M059J (cell line): Measurements from ENCODE around the gene PCMTD2. TPM values are rescaled to one million over a fixed set of nuclear protein-coding genes. Genes with fewer than 3 reads are reported as not detected.

Experiments
- DNase-seq: peaks from one replicate; pipeline ENCODE4 v3.0.0-alpha.2; 2012; ENCODE audit warnings: low read depth
- total RNA-seq: library from RNA; depleted of rRNA; stranded (reverse); fragments of >200 nt; shearing (Covaris generic); gene quantifications from 2 replicates; pipeline ENCODE4 v1.2.3, GENCODE V29; 2014

The PCMTD2 gene
- total RNA-seq, 1 experiment from 2014 or later: 28.6 TPM

DNA sequence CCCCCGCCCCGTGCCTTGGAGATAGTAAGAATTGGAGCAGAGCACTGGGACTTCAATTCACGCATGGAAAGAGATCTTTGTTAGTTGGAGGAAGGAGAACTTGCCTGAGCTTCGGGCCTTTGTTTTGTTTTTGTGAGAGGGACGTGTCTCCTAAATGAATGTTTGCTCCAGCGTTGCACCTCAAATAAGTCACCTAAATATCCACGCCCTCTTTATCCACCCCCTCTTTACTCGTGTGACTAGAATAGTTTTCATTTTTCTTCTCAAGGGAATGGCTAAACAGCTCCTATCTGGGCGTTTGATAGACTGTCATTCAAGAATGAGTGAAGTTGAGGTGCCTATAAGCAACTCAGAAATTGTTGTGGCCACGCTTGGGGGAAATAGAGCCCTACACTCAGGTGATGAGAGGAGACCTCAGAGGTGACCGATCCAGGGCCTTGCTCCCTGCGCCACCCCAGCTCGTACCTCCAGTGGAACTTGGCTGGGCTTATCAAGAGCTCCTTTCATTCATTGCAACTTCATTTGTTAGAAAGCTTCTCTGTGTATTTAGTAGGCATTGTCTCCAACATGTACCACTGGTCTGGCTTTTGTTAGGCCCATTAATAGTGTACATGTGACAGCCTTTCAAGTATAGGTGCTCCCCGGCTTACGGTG is 861 bp downstream of the PCMTD2 start:
- no peak for DNase-seq

DNA sequence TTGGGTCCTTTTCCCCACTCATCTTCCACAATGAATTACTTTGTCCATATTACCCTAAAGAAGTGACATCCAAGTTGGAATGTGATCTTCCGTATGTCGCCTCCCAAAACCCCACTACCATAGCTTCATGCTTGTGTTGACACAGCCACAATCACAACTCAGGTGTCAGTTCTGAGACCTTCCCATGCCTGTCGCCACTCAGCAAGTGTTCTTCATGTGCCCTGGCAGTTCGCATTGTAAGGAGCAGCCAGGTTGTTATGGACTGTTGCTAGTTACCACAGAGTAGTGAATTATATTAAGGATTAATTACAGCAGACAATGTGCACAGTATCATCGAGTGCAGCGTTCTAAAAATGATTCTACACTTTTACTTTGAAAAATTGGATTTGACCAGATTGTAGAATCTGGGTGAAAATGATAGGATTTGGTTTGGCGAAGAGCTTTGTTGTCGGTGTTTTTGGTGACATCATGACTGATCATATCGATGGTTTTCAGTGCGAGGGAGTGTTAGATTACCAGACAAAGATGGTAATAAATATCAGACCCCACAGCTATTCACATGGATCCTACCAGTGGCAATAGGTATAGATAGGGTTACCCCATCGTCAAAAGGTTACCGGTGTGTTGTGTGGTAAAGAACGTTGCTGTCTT is 1.7 kb downstream of the PCMTD2 start:
- DNase-seq: no peak

GRCh38 chr20:64258071-64258823 is 2.7 kb downstream of the PCMTD2 start:
- DNase-seq: no peak

DNA sequence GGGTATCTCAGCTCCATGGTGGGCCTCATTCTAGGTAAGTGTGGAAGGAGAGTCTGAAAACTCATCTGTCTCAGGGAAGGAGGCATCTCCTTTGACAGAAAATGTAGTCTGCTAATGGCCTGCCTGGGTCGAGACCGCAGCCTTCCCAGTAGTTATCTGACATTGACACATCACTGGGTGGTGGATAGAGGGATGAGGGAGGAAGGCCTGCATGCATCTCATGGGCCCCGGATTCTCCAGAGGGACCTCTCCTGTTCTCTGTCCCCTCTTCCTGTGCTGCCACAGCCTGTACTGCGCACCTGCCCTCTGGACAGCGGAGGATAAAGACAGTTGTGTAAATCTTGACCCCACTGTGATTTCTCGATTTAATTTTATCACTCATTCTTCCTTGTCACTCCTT is 4.7 kb downstream of the PCMTD2 start:
- DNase-seq: no peak

DNA sequence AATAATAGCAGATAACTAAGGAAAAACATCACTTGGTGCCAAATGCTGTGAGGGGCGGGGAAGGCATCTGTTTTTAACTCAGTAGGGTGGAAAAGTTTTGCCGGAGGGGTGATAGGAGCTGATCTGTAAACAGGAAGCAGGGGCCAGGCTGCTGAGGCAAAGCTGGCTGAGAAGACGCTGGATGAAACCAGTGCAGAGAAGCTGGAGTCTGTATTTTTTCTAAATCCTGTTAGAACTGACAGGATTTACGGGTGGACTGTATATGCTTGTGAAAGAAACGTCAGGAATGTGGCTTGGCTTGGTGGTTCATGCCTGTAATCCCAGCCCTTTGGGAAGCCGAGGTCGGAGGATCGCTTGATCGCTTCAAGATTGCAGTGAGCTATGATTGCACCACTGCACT is 5.6 kb downstream of the PCMTD2 start:
- DNase-seq: no peak

GRCh38 chr20:64264091-64264490 is 8.5 kb downstream of the PCMTD2 start:
- DNase-seq: no peak

DNA sequence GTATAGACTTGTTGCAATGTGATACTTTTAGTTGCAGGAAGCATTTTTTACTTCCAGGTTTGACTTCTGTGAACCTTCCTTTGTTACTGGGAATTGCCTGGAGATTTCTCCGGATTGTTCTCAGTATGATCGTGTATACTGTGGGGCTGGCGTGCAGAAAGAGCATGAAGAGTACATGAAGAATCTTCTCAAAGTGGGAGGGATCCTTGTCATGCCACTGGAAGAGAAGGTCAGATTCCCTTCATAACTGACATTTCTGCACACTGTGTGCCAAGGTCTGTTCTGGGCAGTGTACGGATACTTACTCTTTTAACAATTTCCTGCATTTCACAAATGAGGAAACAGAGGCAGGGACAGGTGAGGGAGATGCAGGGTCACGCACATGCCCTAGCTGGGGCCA is 9.7 kb downstream of the PCMTD2 start:
- DNase-seq: no peak

GRCh38 chr20:64266988-64267387 is 11.4 kb downstream of the PCMTD2 start:
- DNase-seq: no peak

- DNase-seq: no peak
These were observed 12.6 kb downstream of the PCMTD2 start for GRCh38 chr20:64268174-64268573.

DNA sequence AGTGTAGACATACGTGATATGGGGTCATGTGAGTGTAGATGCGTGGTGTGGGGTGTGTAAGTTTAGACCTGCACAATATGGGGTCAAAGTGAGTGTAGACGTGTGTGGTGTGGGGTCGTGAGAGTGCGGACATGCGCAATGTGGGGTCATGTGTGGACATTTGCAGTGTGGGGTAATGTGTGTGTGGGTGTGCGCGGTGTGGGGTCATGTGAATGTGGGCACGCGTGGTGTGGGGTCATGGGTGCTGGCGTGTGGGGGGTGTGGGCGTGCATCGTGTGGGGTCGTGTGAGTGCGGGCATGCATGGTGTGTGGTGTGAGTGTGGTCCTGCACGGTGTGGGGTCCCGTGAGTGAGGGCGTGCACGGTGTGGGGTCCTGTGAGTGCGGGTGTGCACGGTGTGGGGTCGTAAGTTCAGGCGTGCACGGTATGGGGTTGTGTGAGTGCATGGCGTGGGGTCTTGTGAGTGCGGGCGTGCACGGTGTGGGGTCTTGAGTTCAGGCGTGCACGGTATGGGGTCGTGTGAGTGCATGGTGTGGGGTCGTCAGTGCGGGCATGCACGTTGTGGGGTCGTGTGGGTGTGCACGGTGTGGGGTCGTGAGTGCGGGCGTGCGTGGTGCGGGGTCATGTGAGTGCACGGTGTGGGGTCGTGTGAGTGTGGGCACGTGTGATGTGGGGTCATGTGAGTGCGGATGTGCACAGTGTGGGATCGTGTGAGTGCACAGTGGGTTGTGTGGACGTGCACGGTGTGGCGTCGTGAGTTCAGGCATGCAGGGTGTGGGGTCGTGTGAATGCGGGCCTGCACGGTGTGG is 14.3 kb downstream of the PCMTD2 start:
- DNase-seq: no peak

DNA sequence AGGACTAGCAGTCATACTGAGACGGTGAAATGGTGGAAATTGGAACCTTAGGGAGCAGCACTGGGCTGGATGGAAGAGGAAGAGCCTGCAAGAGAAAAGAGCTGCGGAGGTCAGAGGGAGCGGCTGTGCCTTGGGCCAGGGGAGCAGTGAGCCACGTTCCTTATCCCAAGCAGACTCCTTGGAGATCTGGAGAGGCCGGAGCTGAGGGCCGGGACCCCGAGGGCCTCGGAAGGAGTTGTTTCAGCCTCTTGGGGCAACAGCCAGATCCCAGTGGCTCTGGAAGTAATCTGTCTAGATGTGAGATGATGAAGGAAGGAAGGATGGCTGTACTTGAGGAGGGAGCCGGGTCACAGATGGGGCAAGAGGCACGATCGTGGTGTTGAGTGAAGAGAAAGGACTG is 16.1 kb downstream of the PCMTD2 start:
- DNase-seq: no peak

- DNase-seq: no peak
These were observed 17.6 kb downstream of the PCMTD2 start for GRCh38 chr20:64273109-64273508.

- no peak for DNase-seq
These were observed 21.3 kb downstream of the PCMTD2 start for GRCh38 chr20:64276817-64277216.

DNA sequence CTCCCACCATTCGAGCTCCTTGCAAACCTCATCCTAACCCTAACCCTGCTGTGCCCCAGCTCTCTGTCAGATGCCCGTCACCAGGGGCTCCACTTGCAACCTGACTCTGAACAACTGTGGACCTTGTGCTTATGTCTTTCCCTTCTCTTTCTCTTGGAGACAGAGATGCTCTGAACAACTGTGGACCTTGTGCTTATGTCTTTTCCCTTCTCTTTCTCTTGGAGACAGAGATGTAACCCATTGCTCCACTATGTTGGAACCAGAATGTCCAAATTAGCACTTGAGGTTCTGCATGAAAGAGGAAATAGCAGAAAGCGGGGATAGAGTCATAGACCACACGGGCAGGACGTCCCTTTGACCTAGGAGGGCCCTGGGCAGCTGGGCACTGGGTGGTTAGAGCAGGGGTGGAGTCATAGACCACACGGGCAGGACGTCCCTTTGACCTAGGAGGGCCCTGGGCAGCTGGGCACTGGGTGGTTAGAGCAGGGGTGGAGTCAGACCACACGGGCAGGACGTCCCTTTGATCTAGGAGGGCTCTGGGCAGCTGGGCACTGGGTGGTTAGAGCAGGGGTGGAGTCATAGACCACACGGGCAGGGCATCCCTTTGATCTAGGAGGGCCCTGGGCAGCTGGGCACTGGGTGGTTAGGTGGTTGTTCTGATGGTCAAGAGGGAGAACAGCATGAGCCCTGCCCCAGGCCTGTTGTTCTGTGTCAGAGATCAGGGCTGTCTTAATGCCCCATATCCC is 22.2 kb downstream of the PCMTD2 start:
- DNase-seq: no peak

DNA sequence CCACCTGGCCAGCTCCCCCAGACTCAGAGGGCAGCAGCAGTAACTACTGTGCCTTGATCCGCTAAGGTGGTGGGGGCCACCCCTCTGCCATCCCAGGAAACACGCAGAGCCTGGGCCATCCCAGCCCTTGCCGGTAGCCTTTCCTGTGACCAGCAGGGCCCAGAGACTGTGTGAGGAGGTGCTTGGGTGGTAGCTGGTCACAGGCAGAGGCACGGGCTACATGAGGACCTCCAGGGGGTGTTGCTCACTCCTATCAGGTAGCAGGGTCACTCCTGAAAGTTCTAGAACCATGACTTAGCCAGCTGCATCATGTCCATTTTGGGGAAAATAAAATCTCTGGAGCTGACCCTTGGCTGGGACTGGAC is 22.8 kb downstream of the PCMTD2 start:
- no peak for DNase-seq

GRCh38 chr20:64279826-64280459 is 24.4 kb downstream of the PCMTD2 start:
- DNase-seq: no peak

DNA sequence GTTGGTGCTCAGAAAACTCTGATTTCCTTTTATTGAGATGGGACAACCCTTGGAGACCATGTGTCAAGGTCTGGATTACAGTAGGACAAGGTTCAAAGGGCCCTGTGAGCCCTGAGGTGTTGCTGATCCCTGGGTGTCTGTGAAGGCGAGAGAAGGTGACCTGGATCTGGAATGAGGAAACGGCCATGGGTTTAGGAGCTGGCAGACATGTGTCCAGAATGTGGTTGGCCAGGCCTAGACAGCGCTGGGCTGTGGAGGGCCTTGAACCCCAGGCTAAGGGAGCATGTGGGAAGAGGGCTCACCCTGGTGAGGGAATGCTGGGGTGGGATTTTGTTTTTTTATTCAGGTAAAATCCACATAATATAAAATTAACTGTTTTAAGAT is 24.9 kb downstream of the PCMTD2 start:
- no peak for DNase-seq

DNA sequence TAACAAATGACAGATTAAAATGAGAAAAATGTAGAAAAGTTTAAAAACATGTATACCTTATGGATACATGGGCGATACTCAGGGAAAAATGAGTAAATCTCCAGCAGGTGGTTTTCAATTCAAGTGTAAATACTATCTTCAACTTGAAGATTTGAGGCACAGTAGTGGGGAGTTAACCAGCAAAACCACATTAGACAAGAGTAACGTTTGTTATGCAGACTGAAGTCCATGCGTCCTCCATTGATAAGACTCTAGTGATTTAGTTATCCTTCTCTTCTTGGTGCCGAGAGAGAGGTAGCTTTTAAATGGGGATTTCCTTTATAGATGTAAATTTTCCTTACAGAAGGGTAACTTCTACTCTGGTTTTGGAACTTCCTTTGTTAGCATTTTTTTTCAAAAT is 28.1 kb downstream of the PCMTD2 start:
- no peak for DNase-seq

DNA sequence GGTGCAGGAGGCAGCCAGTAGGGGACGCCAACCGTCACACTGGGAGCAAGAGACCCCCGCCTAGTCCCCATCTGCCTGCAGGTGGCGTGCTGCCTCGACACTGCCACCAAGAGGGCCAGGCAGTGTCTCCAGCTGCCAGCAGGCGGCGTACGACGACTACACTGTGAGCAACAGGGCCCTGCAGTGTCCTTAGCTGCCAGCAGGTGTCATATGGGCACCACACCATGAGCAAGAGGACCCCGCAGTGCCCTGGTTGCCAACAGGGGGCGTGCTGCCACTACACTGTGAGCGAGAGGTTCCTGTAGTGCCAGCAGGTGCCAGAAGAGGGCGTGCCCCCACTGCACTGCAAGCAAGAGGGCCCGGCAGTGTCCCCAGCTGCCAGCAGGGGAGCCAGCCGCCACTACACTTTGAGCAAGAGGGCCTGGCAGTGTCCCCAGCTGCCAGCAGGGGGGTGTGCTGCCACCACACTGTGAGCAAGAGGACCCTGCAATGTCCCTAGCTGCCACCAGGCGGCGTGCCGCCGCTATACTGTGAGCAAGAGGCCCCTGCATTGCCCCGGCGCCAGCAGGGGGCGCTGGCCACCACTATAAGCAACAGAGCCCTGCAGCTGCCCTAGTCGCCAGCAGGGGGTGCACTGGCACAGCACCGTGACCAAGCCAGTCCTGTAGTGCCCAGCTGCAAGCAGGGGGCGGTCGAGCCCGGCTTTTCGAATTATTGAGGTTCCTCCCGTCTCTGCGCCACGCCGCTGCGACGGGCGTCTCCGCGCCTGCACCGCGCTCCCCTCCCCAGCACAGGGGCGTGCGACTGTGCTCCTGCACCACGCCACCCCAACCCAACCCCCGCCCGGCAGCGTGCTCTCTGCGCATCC is 30.3 kb downstream of the PCMTD2 start:
- DNase-seq: peak; percentile 38
